K562 (cell line): ENCODE measurements around the gene RPL22L1. TPM values are rescaled to one million over a fixed set of nuclear protein-coding genes. Genes with fewer than 3 reads are reported as not detected.

Experiments used
- ATAC-seq: fragments of 200-7000 bp; cut with Tn5 transposase; 3 replicates; pipeline ENCODE4 v1.9.1; 2020; ENCODE audit warnings: moderate library complexity
- BruUV-seq: library from RNA; stranded (reverse); fragments of 400-500 nt; replicated peaks from 2 replicates; lab custom pipeline; 2021; lab: Mats Ljungman, UMichigan
- CTCF ChIA-PET: fragments of 300-600 bp; formaldehyde crosslinking; extraction: SDS; loops from one replicate; lab custom pipeline; 2021; ENCODE audit warnings: low intra/inter-chr PET ratio; lab: Yijun Ruan, JAX
- POLR2A ChIA-PET: fragments of 300-600, 350-650 bp; sonication (Branson Sonifier 250); formaldehyde crosslinking; extraction: SDS; loops from one replicate; lab custom pipeline; 2021; ENCODE audit warnings: antibody characterized with exemption, inconsistent platforms; lab: Yijun Ruan, JAX
- DNase-seq, 4 experiments: peaks; one replicate each; pipeline versions ENCODE4 v3.0.0 to v3.0.0-alpha.2; 2011 to 2018; ENCODE audit warnings: low spot score in 3 of 4, mixed read lengths in 3 of 4; ENCODE audit errors: extremely low read depth in 1 of 4
- FAIRE-seq: peaks from 2 replicates; lab custom pipeline; 2011; peaks lifted over from hg19 to GRCh38; lab: Jason Lieb, UNC
- H2AFZ ChIP-seq: 2 replicates; pipeline ENCODE4 v1.6.0; 2011; ENCODE audit warnings: low read depth, low read length, control low read depth, inconsistent platforms
- H3K27ac ChIP-seq: fragments of 200-600 bp; 3 replicates; pipeline ENCODE4 v1.8.0; 2011; ENCODE audit warnings: low read depth, mild to moderate bottlenecking, control low read depth, inconsistent platforms, low read length, moderate library complexity, mixed read lengths; ENCODE audit errors: extremely low read depth
- H3K27me3 ChIP-seq, 2 experiments: fragments of 300-600 bp in 1 of 2; 2 replicates in 1 of 2; 3 replicates in 1 of 2; pipeline versions ENCODE4 v1.6.0 to v1.8.0; 2011; ENCODE audit warnings: inconsistent platforms in 2 of 2, low read length in 2 of 2, mild to moderate bottlenecking in 1 of 2, mixed read lengths in 1 of 2, moderate library complexity in 1 of 2; ENCODE audit not compliant: control insufficient read depth in 2 of 2, insufficient read depth in 2 of 2
- H3K36me3 ChIP-seq: fragments of 300-600 bp; 3 replicates; pipeline ENCODE4 v1.8.0; 2011; ENCODE audit warnings: mild to moderate bottlenecking, low read length, inconsistent platforms; ENCODE audit not compliant: control insufficient read depth, insufficient read depth
- H3K4me1 ChIP-seq, 2 experiments: fragments of 200-600 bp in 1 of 2; replicated peaks in 1 of 2; 2 replicates in 1 of 2; 3 replicates in 1 of 2; pipeline versions ENCODE4 v1.5.1 to v1.8.0; 2011; ENCODE audit warnings: inconsistent platforms in 2 of 2, low read length in 2 of 2, mild to moderate bottlenecking in 1 of 2, mixed read lengths in 1 of 2, moderate library complexity in 1 of 2; ENCODE audit not compliant: control insufficient read depth in 2 of 2, insufficient read depth in 2 of 2
- H3K4me2 ChIP-seq: 2 replicates; pipeline ENCODE4 v1.6.1; 2011; ENCODE audit warnings: low read length, control low read depth, inconsistent platforms, mixed read lengths; ENCODE audit not compliant: insufficient read depth
- H3K4me3 ChIP-seq: fragments of 200-600 bp; sonication (generic), shearing (Covaris generic); 2 replicates; pipeline ENCODE4 v1.5.1; 2016; ENCODE audit warnings: control low read depth, inconsistent platforms
- H3K79me2 ChIP-seq: fragments of 200-600 bp; 3 replicates; pipeline ENCODE4 v1.8.0; 2011; ENCODE audit warnings: low read length, inconsistent platforms; ENCODE audit not compliant: control insufficient read depth, insufficient read depth
- H3K9ac ChIP-seq, 2 experiments: 2 replicates each; pipeline versions ENCODE4 v1.6.0 to v1.6.1; 2011; ENCODE audit warnings: low read depth in 2 of 2, low read length in 2 of 2, control low read depth in 1 of 2, inconsistent platforms in 1 of 2, mild to moderate bottlenecking in 1 of 2, mixed read lengths in 1 of 2; ENCODE audit not compliant: insufficient read depth in 1 of 2
- H3K9me1 ChIP-seq: one replicate; pipeline ENCODE4 v1.6.0; 2011; ENCODE audit warnings: inconsistent platforms, mild to moderate bottlenecking, low read length, moderate library complexity; ENCODE audit not compliant: control insufficient read depth, insufficient read depth
- H3K9me3 ChIP-seq: replicated peaks from 2 replicates; pipeline ENCODE4 v1.5.1; 2011; ENCODE audit warnings: low read depth, low read length, inconsistent platforms; ENCODE audit not compliant: control insufficient read depth, insufficient read depth
- H4K20me1 ChIP-seq: replicated peaks from 2 replicates; pipeline ENCODE4 v1.6.1; 2011; ENCODE audit warnings: low read length, inconsistent platforms, mixed read lengths; ENCODE audit not compliant: control insufficient read depth, insufficient read depth
- CBX1 ChIP-seq: sonication (generic); IDR thresholded peaks from 2 replicates; pipeline ENCODE4 v1.6.1; 2016; ENCODE audit warnings: antibody characterized with exemption, low read depth, mild to moderate bottlenecking
- CC2D1A ChIP-seq: fragments of 450-650 bp; IDR thresholded peaks from 2 replicates; pipeline ENCODE4 v1.6.1; 2017; ENCODE audit warnings: mild to moderate bottlenecking
- E2F1 ChIP-seq: sonication (generic); formaldehyde crosslinking; IDR thresholded peaks from 2 replicates; pipeline ENCODE4 v1.8.1; 2023; ENCODE audit warnings: mild to moderate bottlenecking, missing genetic modification reagents, moderate library complexity
- EGR1 ChIP-seq: fragments of 450-650 bp; conservative IDR thresholded peaks from 2 replicates; pipeline ENCODE4 v1.6.1; 2017; ENCODE audit warnings: mild to moderate bottlenecking
- ILK ChIP-seq: fragments of 450-650 bp; IDR thresholded peaks from 2 replicates; pipeline ENCODE4 v1.6.1; 2016; ENCODE audit warnings: missing genetic modification characterization, low read depth, mild to moderate bottlenecking, missing compliant biosample characterization, moderate library complexity, borderline replicate concordance
- L3MBTL2 ChIP-seq: fragments of 450-650 bp; IDR thresholded peaks from 2 replicates; pipeline ENCODE4 v1.6.1; 2016; ENCODE audit warnings: mild to moderate bottlenecking, moderate library complexity
- MAFG ChIP-seq: fragments of 450-650 bp; conservative IDR thresholded peaks from 2 replicates; pipeline ENCODE4 v1.6.1; 2016; ENCODE audit warnings: missing genetic modification characterization, missing compliant biosample characterization
- MAX ChIP-seq: sonication (generic); formaldehyde crosslinking; IDR thresholded peaks from 2 replicates; pipeline ENCODE4 v1.9.0; 2022; ENCODE audit warnings: mild to moderate bottlenecking, missing genetic modification reagents
- MCM7 ChIP-seq, 2 experiments: fragments of 450-650 bp; IDR thresholded peaks; 2 replicates each; pipeline ENCODE4 v1.6.1; 2016 to 2018
- MEF2D ChIP-seq: conservative IDR thresholded peaks from 2 replicates; pipeline ENCODE4 v1.6.1; 2016; ENCODE audit warnings: low read depth, missing genetic modification characterization, missing compliant biosample characterization
- PCBP2 ChIP-seq: fragments of 200-400 bp; formaldehyde crosslinking; IDR thresholded peaks from 2 replicates; pipeline ENCODE4 v1.6.1; 2018; ENCODE audit warnings: low read length, low read depth, mild to moderate bottlenecking, moderate library complexity; ENCODE audit not compliant: poor library complexity, severe bottlenecking
- RAD21 ChIP-seq, 2 experiments: fragments of 250-450 bp in 1 of 2; fragments of 450-650 bp in 1 of 2; sonication (Bioruptor Pico) in 1 of 2; formaldehyde crosslinking in 1 of 2; IDR thresholded peaks in 1 of 2; conservative IDR thresholded peaks in 1 of 2; 2 replicates each; pipeline versions ENCODE4 v1.4.0 to v1.8.0; 2020 to 2022; ENCODE audit warnings: mild to moderate bottlenecking in 2 of 2, moderate library complexity in 1 of 2
- RB1 ChIP-seq: fragments of 450-650 bp; IDR thresholded peaks from 2 replicates; pipeline ENCODE4 v1.6.1; 2017; ENCODE audit warnings: low read depth, mild to moderate bottlenecking
- RBFOX2 ChIP-seq: fragments of 200-400 bp; formaldehyde crosslinking; IDR thresholded peaks from 2 replicates; pipeline ENCODE4 v1.6.1; 2017; ENCODE audit warnings: low read depth, mild to moderate bottlenecking, low read length, moderate library complexity
- TCF7 ChIP-seq: sonication (generic); IDR thresholded peaks from 2 replicates; pipeline ENCODE4 v1.6.1; 2016; ENCODE audit warnings: antibody characterized with exemption, borderline replicate concordance
- ZNF253 ChIP-seq: fragments of 250-450 bp; sonication (Bioruptor Pico); conservative IDR thresholded peaks from 2 replicates; pipeline ENCODE4 v1.6.1; 2021; ENCODE audit warnings: mild to moderate bottlenecking
- ZNF324 ChIP-seq: fragments of 250-450 bp; sonication (Bioruptor Pico); IDR thresholded peaks from 2 replicates; pipeline ENCODE4 v1.4.0; 2020; ENCODE audit warnings: mild to moderate bottlenecking
- ZNF655 ChIP-seq: fragments of 250-450 bp; sonication (Bioruptor Pico); IDR thresholded peaks from 2 replicates; pipeline ENCODE4 v1.5.0; 2021
- ZNF668 ChIP-seq: fragments of 250-450 bp; sonication (Bioruptor Pico); IDR thresholded peaks from 2 replicates; pipeline ENCODE4 v1.8.0; 2022; ENCODE audit warnings: mild to moderate bottlenecking, inconsistent platforms
- WGBS: fragments of 100-300 bp; shearing (Covaris generic); methylation state at CpG from one replicate; pipeline ENCODE4 v1.1.6; 2016; ENCODE audit warnings: low coverage, mixed read lengths; ENCODE audit not compliant: insufficient coverage; ENCODE audit errors: missing lambda C conversion rate; 5-methylcytosine and 5-hydroxymethylcytosine counted together
- in situ Hi-C: fragments of 300-500 bp; cut with MboI; formaldehyde crosslinking; loops from 4 replicates; pipeline ENCODE4 v1.15.0; 2018; ENCODE audit warnings: inconsistent platforms, mixed read lengths
- intact Hi-C: fragments of 100-400 bp; cut with micrococcal nuclease; formaldehyde crosslinking; loops from 2 replicates; pipeline ENCODE4 v1.14.2; 2022
- polyA plus RNA-seq, 8 experiments: library from polyadenylated mRNA; depleted of rRNA in 4 of 8; stranded (reverse) in 5 of 8; unstranded in 3 of 8; fragments of >200 nt; fragmentation: Nextera tagmentation in 2 of 8; fragmentation: Illumina TruSeq in 1 of 8; extraction: Ambion mirVana in 2 of 8; extraction: Trizol in 1 of 8; gene quantifications; 2 replicates each; pipeline versions ENCODE4 v1.2.1 to v1.2.3, GENCODE V29; 2011 to 2014; ENCODE audit warnings: inconsistent platforms in 1 of 8, missing spikeins in 1 of 8
- total RNA-seq, 7 experiments: library from RNA; depleted of rRNA in 6 of 7; stranded (reverse); fragments of >200 nt in 6 of 7; fragmentation: Illumina TruSeq in 2 of 7; extraction: Trizol in 2 of 7; gene quantifications; 2 replicates each; pipeline versions ENCODE4 v1.2.1 to v1.2.3, GENCODE V29; 2011 to 2021; ENCODE audit warnings: low replicate concordance in 1 of 7

RPL22L1 gene
- total and polyA plus RNA-seq, 9 of the 15 experiments (the other 6 are each of a cell fraction or from before 2014, with no cell fraction given) = 53.9 to 198 (median 108) TPM

GRCh38 chr3:170908235-170909116 lies 38.5 kb upstream of the RPL22L1 start, which contains the start of gene EIF5A2:
Gene EIF5A2, minus strand, starts transcription at chr3:170908637. Its CDS starts 831 bp downstream, at chr3:170907806.
- H3K4me1 ChIP-seq = peaks cover 2 to 14% of the 10 kb centered on the region in 2 experiments; a peak in 3 of 5 replicates
- no peaks in the 10 kb centered on the region for H3K27me3 ChIP-seq
- DNase-seq (peak; percentile 97 to 99 (median 99)), ATAC-seq (peak; percentile 97), FAIRE-seq (peak; percentile 85)
- BruUV-seq = no TSS peak
- in situ Hi-C loops = no loop called here
- H3K79me2 ChIP-seq = peaks cover 20% of the 10 kb centered on the region
- peaks cover 3% of the 10 kb centered on the region for H3K9me1 ChIP-seq
- H3K4me2 ChIP-seq = peak within 1 kb of the TSS; percentile 93
- peak within 1 kb of the TSS; percentile 94 for H2AFZ ChIP-seq
- H4K20me1 ChIP-seq = no peaks in the 10 kb centered on the region
- H3K9ac ChIP-seq = peak within 1 kb of the TSS; percentile 66 to 92
- peak within 1 kb of the TSS; percentile 84 for H3K27ac ChIP-seq
- CTCF ChIA-PET = no interaction called here
- POLR2A ChIA-PET = interaction anchor here (0.6 to 1.5 kb wide), 9 partner anchors 18 to 1145 kb away, joined by 3 to 7 read pairs (median 3); partner anchors contain the start of gene RPL22L1
- peak within 1 kb of the TSS; percentile 77 for H3K4me3 ChIP-seq
- intact Hi-C loops = loop anchor here (1.0 kb wide), 1 partner anchor 38 kb away; the partner anchor contains the start of gene RPL22L1
- peaks cover 7% of the 10 kb centered on the region; the same call in 1 of the 3 replicates for H3K36me3 ChIP-seq
- peaks cover 11% of the 10 kb centered on the region for H3K9me3 ChIP-seq
- 24% methylated on average over 66 of the region's 73 CpGs for WGBS
- TF ChIP-seq MAX (CRISPR knock-in tag) (peak; percentile 98), MEF2D (no peak), RB1 (0 out of 2 replicates have a peak, but pooled peaks have one; percentile 44), ZNF655 (CRISPR knock-in tag) (no peak), PCBP2 (no peak), TCF7 (no peak), RAD21 (CRISPR knock-in tag; conservative IDR thresholded peaks at IDR 0.05 in 1 of 2, IDR thresholded peaks at IDR 0.05 in 1 of 2) (no peak), ZNF324 (CRISPR knock-in tag) (no peak), ILK (tag) (no peak), RBFOX2 (peak; percentile 88), L3MBTL2 (peak; percentile 99), ZNF253 (CRISPR knock-in tag) (no peak), MCM7 (IDR thresholded peaks at IDR 0.05) (no peak), EGR1 (peak; percentile 78), E2F1 (CRISPR knock-in tag) (peak; percentile 71; the same call in 1 of the 2 replicates), CBX1 (peak; percentile 98), ZNF668 (CRISPR knock-in tag) (no peak; the same call in 1 of the 2 replicates), CC2D1A (peak; percentile 93), MAFG (no peak)
